Adipose tissue (tissue), 3 donors: ENCODE data around the gene CUBN. TPM values are rescaled to one million over a fixed set of nuclear protein-coding genes. Genes with fewer than 3 reads are reported as not detected.
"Not testable (repeated sequence)": the region's sequence is repeated elsewhere in the genome, so short reads cannot be mapped to it uniquely, and the experiment has no call there.

ENCODE experiments used
- H3K27ac ChIP-seq: one replicate; pipeline ENCODE4 v1.5.1; 2013; ENCODE audit warnings: low read depth, low read length
- WGBS, 3 donors: extraction: QIAGEN DNeasy Blood & Tissue Kit; methylation state at CpG; one replicate each; pipeline ENCODE4 v1.1.7; 2013; 5-methylcytosine and 5-hydroxymethylcytosine counted together
- polyA plus RNA-seq, 3 donors: library from polyadenylated mRNA; stranded (reverse); fragments of 200-250 nt; gene quantifications; one replicate each; pipeline ENCODE4 v1.2.3, GENCODE V29; 2013
- donor health status: healthy with polysubstance abuse.
- donor health status: Bipolar disorder and iron deficiency.
- donor health status: healthy.

Gene CUBN
- polyA plus RNA-seq, 3 donors, result 0.20 to 0.56 (median 0.36) TPM

DNA sequence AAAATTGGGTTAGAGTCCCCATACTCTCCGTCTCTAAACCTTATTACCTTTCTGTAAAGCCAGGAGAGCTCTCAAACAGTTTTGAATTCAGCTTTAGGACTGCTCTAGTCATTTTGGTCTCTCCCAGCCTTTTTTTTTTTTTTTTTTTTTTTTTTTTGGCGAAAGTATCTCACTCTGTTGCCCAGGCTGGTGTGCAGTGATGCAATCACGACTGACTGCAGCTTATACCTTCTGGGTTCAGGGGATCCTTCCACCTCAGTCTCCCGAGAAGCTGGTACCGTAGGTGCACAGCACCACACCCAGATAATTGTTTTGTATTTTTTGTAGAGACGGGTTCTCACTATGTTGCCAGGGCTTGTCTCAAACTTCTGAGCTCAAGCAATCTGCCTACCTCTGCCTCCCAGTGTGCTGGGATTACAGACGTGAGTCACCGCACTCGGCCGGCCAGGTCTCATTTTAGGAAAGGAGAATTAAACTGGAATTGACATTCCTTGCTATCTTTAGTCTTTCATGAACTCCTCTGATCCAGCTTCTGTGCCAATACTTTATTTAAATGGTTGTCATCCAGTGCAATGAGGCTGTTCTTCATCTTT is 281.0 kb downstream of the CUBN start:
- WGBS, 3 donors, result 81 to 88% (median 83%) methylated on average over 10 of the region's 10 CpGs
- H3K27ac ChIP-seq, result no peak overlapping the region

GRCh38 chr10:16847644-16848043 is 282.0 kb downstream of the CUBN start:
- WGBS, 3 donors, result 62 to 71% (median 67%) methylated on average over 6 of the region's 6 CpGs
- H3K27ac ChIP-seq, result no peak overlapping the region

DNA sequence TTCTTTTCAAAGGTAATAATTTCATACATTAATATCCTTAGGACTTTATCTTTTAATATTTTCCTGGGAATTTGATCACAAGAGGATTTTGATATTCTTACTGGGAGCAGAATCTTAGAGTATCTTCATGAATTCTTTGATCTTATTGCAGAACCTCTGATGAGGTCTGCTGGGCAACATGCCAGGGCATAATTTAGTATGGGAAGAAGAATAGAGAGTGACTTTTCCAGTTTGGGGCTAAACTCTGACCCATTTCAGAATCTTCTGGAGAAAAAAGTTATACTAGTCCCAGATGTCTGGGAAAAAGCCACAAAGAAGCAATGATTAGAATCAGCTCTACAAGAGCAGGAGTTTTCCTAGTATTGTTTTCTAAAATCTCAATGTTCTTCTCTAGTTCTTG is 284.4 kb downstream of the CUBN start:
- H3K27ac ChIP-seq, result no peak overlapping the region

GRCh38 chr10:16843252-16843870 is 286.2 kb downstream of the CUBN start:
- H3K27ac ChIP-seq, result no peak overlapping the region
- WGBS, 3 donors, result 0 to 2% (median 2%) methylated on average over 1 of the region's 1 CpG

GRCh38 chr10:16835228-16835627 is 294.4 kb downstream of the CUBN start:
- no peak overlapping the region for H3K27ac ChIP-seq
- 54 to 72% (median 71%) methylated on average over 8 of the region's 8 CpGs for WGBS, 3 donors

DNA sequence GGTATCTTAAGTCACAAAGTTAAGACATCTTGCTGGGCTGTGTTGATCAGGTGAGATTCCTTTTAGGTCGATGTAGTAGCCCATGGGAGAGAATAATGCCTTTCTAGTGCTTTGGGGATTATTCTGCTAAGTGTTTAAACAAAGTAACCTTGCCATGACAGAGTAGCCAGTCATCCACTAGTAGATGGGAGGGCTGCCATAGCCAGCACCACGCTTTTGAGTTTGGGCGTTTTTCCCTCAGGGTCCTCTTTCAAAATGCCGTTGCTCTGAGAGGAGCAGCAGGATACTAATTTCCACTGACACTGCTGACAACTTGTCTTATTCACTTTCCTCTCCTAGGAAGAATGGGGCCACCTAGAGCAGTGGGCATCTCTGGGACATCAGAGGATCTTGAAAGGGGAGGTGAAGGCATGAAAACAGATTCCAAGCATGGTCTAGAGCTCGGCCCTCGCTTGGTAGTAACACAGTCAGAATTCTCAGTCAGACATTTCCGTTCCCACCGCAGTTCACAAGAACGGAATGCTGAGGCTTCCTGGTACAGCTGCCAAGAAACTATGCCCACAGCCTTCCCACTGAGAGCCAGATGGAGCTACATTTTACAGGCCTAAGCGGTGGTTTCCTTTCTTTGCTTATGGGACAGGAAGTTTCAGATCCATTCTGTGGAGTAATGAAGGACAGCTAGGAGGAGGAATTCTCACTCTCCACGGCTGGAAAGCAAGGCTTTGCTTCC is 297.1 kb downstream of the CUBN start:
- 35 to 44% (median 42%) methylated on average over 11 of the region's 11 CpGs for WGBS, 3 donors
- no peak overlapping the region for H3K27ac ChIP-seq

DNA sequence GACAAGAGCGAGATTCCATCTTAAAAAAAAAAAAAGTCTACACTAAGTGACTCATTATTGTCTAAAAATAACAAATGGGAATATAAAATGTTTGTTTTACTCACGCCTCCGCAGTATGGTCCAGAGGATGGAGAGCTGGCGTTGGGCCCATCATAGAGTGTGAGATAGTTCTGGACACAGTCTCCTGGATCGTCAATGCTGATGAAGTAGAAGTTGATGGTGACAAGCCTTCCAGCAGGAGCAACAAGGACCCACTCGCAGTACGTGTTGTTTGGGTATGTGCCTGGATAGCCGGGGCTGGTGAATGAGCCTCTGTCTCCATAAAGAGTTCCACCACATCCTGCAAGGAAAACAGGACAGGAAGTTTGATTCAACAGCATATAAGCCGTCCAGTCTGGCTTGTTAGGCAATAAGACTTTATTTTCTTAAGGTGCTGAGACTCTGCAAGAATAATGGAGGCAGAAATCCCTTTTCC is 300.9 kb downstream of the CUBN start:
- no peak overlapping the region for H3K27ac ChIP-seq
- 34 to 52% (median 48%) methylated on average over 9 of the region's 9 CpGs for WGBS, 3 donors

DNA sequence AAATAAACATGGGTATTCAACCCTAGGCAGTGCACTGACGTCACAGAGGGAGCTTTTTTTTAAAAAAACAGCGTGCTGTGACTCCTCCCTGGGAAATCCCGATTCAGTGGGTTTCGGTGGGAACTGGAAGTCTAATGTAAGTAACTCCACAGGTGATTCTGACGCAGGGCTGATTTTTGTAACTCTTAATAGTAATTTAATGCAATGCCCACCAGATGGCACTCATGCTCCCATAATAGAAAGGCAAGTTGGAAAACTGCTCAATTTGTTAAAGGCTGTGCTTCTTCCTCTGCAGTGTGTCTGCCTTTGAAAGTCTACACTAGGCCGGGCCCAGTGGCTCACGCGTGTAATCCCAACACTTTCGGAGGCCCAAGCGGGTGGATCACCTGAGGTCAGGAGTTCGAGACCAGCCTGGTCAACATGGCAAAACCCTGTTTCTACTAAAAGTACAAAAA is 301.5 kb downstream of the CUBN start:
- whole genome bisulfite sequencing, 3 donors, result 8 to 13% (median 11%) methylated on average over 11 of the region's 11 CpGs
- no peak overlapping the region for H3K27ac ChIP-seq

- WGBS, 3 donors, result 56 to 77% (median 74%) methylated on average over 8 of the region's 8 CpGs
- not testable (repeated sequence) for H3K27ac ChIP-seq
These were observed 302.1 kb downstream of the CUBN start for GRCh38 chr10:16827474-16827873.

- 84 to 95% (median 91%) methylated on average over 4 of the region's 4 CpGs for WGBS, 3 donors
- H3K27ac ChIP-seq, result no peak overlapping the region
These were observed 306.8 kb downstream of the CUBN start for GRCh38 chr10:16822726-16823360.

DNA sequence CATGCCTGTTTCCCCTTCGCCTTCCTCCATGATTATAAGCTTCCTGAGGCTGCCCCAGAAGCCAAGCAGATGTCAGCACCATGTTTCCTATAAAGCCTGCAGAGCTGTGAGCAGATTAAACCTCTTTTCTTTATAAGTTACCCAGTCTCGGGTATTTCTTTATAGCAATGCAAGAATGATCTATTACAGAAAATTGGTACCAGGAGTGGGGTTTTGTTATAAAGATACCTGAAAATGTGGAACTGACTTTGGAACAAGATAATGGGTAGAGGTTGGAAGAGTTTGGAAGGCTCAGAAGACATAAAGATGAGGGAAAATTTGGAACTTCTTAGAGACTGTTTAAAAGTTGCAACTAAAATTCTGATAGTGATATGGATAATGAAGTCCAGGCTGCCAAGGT is 307.6 kb downstream of the CUBN start:
- 68 to 99% (median 94%) methylated on average over 2 of the region's 2 CpGs for WGBS, 3 donors
- no peak overlapping the region for H3K27ac ChIP-seq

- WGBS, 3 donors, result 66 to 81% (median 68%) methylated on average over 5 of the region's 5 CpGs
- H3K27ac ChIP-seq, result no peak overlapping the region
These were observed 309.2 kb downstream of the CUBN start for GRCh38 chr10:16820421-16820820.

- no peak overlapping the region for H3K27ac ChIP-seq
- 95 to 97% (median 97%) methylated on average over 1 of the region's 1 CpG for WGBS, 3 donors
These were observed 309.6 kb downstream of the CUBN start for GRCh38 chr10:16820018-16820417.

GRCh38 chr10:16819436-16819835 is 310.2 kb downstream of the CUBN start:
- no peak overlapping the region for H3K27ac ChIP-seq

GRCh38 chr10:16819026-16819425 is 310.6 kb downstream of the CUBN start:
- no peak overlapping the region for H3K27ac ChIP-seq
- 80 to 87% (median 84%) methylated on average over 6 of the region's 6 CpGs for WGBS, 3 donors

More at GRCh38 chr10:16819436-16819835, 310.2 kb downstream of the CUBN start:
- WGBS, 3 donors, result 70 to 83% (median 76%) methylated on average over 3 of the region's 3 CpGs

DNA sequence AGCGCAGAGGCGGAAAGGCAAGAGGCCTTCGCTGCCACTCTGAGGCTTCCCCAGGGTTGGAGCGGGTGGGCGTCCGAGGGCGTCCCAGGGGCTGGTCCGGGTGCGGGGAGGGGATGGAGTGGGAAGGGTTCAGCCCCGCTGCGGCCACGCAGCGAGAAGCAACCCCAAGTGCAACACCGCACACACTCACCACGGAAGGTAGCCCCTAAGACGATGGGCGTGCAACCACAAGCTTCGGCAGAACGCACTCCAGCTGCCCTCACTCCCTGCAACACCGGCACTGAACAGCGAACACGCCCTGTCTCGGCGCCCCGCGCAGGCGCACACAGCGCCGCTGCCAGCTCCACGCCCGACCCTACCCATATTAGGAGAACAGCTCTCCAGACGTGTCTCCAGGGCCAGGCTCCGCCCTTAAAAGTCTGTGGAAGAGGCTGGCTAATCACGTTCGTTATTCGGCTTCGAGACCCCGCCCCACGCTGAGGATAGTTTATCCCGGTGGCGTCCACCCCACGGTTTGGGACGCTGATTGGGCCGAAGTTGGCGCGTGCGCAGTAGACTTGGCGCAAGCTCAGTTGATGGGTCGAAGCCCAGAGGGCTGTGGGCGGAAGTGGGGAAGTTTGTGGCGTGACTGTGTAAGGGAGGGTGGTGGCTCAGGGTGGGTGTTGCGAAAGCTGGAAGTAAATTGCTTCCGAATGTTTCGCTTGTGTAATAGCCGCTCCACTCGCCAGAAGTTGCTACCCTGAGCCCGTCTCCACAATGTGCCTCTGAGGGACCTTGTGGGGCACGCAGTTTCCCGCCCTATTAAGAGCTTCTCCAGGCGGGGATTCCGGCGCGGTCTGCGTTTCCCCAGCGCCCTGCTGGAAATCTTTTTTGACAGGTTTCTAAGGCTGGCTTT is 312.2 kb downstream of the CUBN start, which contains the start of gene RSU1:
RSU1 (minus strand) TSS at position 300 of the 895 bp plus-strand sequence. CDS start 343 bp downstream, outside the sequence.
- peak within 1 kb of the TSS; percentile 89 for H3K27ac ChIP-seq
- 0 to 1% (median 1%) methylated on average over 62 to 65 of the region's 65 CpGs for WGBS, 3 donors

GRCh38 chr10:16816830-16817124 is 312.8 kb downstream of the CUBN start:
- 4 to 6% (median 5%) methylated on average over 12 of the region's 12 CpGs for WGBS, 3 donors

GRCh38 chr10:16816171-16816570 is 313.4 kb downstream of the CUBN start:
- H3K27ac ChIP-seq, result no peak overlapping the region
- WGBS, 3 donors, result 34 to 74% (median 70%) methylated on average over 4 of the region's 4 CpGs

More at GRCh38 chr10:16816830-16817124, 312.8 kb downstream of the CUBN start:
- no peak overlapping the region for H3K27ac ChIP-seq
